ENCODE measurements around the gene B3GNT8.

GRCh38 chr19:41422456-41422855 is 4.7 kb downstream of the B3GNT8 start:
- TF ChIP-seq CTCF (IDR thresholded peaks at IDR 0.05; ENCODE audit: insufficient read depth, low read depth, low read length): no peak
- no peak for TF ChIP-seq EZH2 (IDR thresholded peaks at IDR 0.05; ENCODE audit: insufficient read depth, low read length)

All from astrocyte (in vitro differentiated cells and primary cell).